ENCODE measurements around the gene KCNQ4. TPM values are rescaled to one million over a fixed set of nuclear protein-coding genes. Genes with fewer than 3 reads are reported as not detected.
A peak's percentile ranks its signal among the peaks of the same experiment; 100 is the strongest.

The KCNQ4 gene
- total and polyA plus RNA-seq, 2 of the 13 experiments (the other 11 are each of a cell fraction or from before 2014, with no cell fraction given): 0.02 to 0.09 TPM

GRCh38 chr1:40860706-40861223 lies 77.2 kb downstream of the KCNQ4 start (continued):
- TF ChIP-seq, protein P1, sequence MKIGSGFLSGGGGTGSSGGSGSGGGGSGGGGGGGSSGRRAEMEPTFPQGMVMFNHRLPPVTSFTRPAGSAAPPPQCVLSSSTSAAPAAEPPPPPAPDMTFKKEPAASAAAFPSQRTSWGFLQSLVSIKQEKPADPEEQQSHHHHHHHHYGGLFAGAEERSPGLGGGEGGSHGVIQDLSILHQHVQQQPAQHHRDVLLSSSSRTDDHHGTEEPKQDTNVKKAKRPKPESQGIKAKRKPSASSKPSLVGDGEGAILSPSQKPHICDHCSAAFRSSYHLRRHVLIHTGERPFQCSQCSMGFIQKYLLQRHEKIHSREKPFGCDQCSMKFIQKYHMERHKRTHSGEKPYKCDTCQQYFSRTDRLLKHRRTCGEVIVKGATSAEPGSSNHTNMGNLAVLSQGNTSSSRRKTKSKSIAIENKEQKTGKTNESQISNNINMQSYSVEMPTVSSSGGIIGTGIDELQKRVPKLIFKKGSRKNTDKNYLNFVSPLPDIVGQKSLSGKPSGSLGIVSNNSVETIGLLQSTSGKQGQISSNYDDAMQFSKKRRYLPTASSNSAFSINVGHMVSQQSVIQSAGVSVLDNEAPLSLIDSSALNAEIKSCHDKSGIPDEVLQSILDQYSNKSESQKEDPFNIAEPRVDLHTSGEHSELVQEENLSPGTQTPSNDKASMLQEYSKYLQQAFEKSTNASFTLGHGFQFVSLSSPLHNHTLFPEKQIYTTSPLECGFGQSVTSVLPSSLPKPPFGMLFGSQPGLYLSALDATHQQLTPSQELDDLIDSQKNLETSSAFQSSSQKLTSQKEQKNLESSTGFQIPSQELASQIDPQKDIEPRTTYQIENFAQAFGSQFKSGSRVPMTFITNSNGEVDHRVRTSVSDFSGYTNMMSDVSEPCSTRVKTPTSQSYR (CRISPR knock-in tag; IDR thresholded peaks at IDR 0.05; ENCODE audit: borderline replicate concordance): no peak
- no peak for TF ChIP-seq CBFB (CRISPR knock-in tag; IDR thresholded peaks at IDR 0.05)
- no peak for TF ChIP-seq ZNF317 (CRISPR knock-in tag; IDR thresholded peaks at IDR 0.05)
- TF ChIP-seq HOXD1 (CRISPR knock-in tag; IDR thresholded peaks at IDR 0.05): no peak
- no peak for TF ChIP-seq GZF1 (CRISPR knock-in tag; IDR thresholded peaks at IDR 0.05)
- no peak for TF ChIP-seq ZSCAN30 (CRISPR knock-in tag; IDR thresholded peaks at IDR 0.05)
- no peak for TF ChIP-seq SNAPC4 (CRISPR knock-in tag; IDR thresholded peaks at IDR 0.05)
- TF ChIP-seq POLR2A (IDR thresholded peaks at IDR 0.05; ENCODE audit: insufficient read depth in 1 of 2, low read depth in 2 of 2, low read length in 2 of 2): peak in 1 of 2 experiments; percentile 39; a peak in 1 of 4 replicates
- TF ChIP-seq CCAR2 (optimal IDR thresholded peaks at IDR 0.05; ENCODE audit: low read depth, low read length): no peak
- TF ChIP-seq ZNF331 (CRISPR knock-in tag; IDR thresholded peaks at IDR 0.05): no peak
- TF ChIP-seq ZFP82 (CRISPR knock-in tag; IDR thresholded peaks at IDR 0.05; ENCODE audit: borderline replicate concordance): no peak
- TF ChIP-seq, protein P2, sequence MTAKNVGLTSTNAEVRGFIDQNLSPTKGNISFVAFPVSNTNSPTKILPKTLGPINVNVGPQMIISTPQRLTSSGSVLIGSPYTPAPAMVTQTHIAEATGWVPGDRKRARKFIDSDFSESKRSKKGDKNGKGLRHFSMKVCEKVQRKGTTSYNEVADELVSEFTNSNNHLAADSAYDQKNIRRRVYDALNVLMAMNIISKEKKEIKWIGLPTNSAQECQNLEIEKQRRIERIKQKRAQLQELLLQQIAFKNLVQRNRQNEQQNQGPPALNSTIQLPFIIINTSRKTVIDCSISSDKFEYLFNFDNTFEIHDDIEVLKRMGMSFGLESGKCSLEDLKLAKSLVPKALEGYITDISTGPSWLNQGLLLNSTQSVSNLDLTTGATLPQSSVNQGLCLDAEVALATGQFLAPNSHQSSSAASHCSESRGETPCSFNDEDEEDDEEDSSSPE (CRISPR knock-in tag; IDR thresholded peaks at IDR 0.05): 0 out of 2 replicates have a peak, but pooled peaks have one; percentile 2
- TF ChIP-seq NCOR1 (IDR thresholded peaks at IDR 0.05; ENCODE audit: borderline replicate concordance, low read length): no peak
- TF ChIP-seq HNRNPL (IDR thresholded peaks at IDR 0.05; ENCODE audit: low read depth, low read length): 0 out of 2 replicates have a peak, but pooled peaks have one; percentile 50
- TF ChIP-seq, protein P3, sequence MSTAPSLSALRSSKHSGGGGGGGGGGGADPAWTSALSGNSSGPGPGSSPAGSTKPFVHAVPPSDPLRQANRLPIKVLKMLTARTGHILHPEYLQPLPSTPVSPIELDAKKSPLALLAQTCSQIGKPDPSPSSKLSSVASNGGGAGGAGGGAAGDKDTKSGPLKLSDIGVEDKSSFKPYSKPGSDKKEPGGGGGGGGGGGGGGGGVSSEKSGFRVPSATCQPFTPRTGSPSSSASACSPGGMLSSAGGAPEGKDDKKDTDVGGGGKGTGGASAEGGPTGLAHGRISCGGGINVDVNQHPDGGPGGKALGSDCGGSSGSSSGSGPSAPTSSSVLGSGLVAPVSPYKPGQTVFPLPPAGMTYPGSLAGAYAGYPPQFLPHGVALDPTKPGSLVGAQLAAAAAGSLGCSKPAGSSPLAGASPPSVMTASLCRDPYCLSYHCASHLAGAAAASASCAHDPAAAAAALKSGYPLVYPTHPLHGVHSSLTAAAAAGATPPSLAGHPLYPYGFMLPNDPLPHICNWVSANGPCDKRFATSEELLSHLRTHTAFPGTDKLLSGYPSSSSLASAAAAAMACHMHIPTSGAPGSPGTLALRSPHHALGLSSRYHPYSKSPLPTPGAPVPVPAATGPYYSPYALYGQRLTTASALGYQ (CRISPR knock-in tag; IDR thresholded peaks at IDR 0.05): no peak
- no peak for TF ChIP-seq ZNF101 (CRISPR knock-in tag; IDR thresholded peaks at IDR 0.05; ENCODE audit: borderline replicate concordance, low read depth)
- 0 out of 2 replicates have a peak, but pooled peaks have one; percentile 21 for TF ChIP-seq KMT2A (CRISPR knock-in tag; IDR thresholded peaks at IDR 0.05)
- no peak for TF ChIP-seq RFX1 (IDR thresholded peaks at IDR 0.05)
- no peak for TF ChIP-seq HCFC1 (IDR thresholded peaks at IDR 0.05; ENCODE audit: low read depth, low read length)

Data from HepG2 (cell line).